ENCODE data around the gene HUWE1. TPM values are rescaled to one million over a fixed set of nuclear protein-coding genes. Genes with fewer than 3 reads are reported as not detected.

HUWE1 gene
- total and polyA plus RNA-seq, 9 donors, result 52.4 to 97.9 (median 81.3) TPM

DNA sequence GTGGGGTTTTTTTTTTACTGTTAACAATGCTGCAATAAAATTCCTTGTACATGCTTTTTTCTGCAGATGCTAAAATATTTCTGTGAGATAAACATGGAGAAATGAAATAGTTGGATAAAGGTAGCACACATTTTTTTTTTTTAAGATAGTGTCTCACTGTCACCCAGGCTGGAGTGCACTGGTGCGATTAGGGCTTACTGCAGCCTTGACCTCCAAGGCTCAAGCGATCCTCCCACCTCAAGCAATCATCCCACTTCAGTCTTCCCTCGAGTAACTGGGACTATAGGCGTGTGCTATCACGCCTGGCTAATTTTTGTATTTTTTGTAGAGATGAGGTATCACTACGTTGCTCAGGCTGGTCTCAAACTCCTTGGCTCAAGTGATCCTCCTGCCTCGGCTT lies 1.8 kb upstream of the HUWE1 start:
- Histone ChIP-seq H3K9me3 (replicated peaks; ENCODE audit: control insufficient read depth, low read depth, low read length) (no peaks in the 10 kb centered on the region), H3K36me3 (ENCODE audit: control insufficient read depth, insufficient read depth, low read length) (no peaks in the 10 kb centered on the region), H3K27me3 (ENCODE audit: control insufficient read depth, insufficient read depth, low read length) (peaks cover 21% of the 10 kb centered on the region), H3K4me1 (ENCODE audit: control insufficient read depth, insufficient read depth, low read length) (no peaks in the 10 kb centered on the region), H3K4me3 (ENCODE audit: low read length) (no peak overlapping the region), H3K27ac (ENCODE audit: low read length) (no peak overlapping the region)
- WGBS (ENCODE audit: insufficient coverage), result 100% methylated on average over 2 of the region's 7 CpGs
- DNase-seq, result no peak

DNA sequence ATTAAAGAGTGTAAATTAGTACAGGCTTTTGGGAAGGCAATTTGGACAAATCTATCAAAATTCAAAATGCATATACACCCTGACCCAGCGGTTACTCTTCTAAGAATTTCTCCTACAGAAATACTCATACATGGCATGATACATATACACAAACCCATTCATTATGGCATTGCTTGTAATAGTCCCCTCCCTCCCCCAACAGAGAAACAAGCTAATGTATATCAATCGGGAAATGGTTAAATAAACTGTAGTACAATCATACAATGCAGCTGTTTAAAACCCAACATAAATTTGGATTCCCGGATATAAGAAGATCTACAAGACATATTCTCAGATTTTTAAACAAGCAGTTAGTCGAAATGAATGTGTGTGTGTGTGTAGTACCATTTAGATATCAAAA lies 808 bp downstream of the HUWE1 start:
- H3K9me3 ChIP-seq (replicated peaks; ENCODE audit: control insufficient read depth, low read depth, low read length), result no peaks in the 10 kb centered on the region
- no CpG with 5 or more reads among the region's 4 CpGs for WGBS (ENCODE audit: insufficient coverage)
- H3K4me1 ChIP-seq (ENCODE audit: control insufficient read depth, insufficient read depth, low read length), result peaks cover 3% of the 10 kb centered on the region
- H3K4me3 ChIP-seq (ENCODE audit: low read length), result peak overlapping the region; percentile 77
- peaks cover 19% of the 10 kb centered on the region for H3K27me3 ChIP-seq (ENCODE audit: control insufficient read depth, insufficient read depth, low read length)
- DNase-seq, result peak; percentile 4
- H3K36me3 ChIP-seq (ENCODE audit: control insufficient read depth, insufficient read depth, low read length), result peaks cover 3% of the 10 kb centered on the region
- peak overlapping the region; percentile 92 for H3K27ac ChIP-seq (ENCODE audit: low read length)

DNA sequence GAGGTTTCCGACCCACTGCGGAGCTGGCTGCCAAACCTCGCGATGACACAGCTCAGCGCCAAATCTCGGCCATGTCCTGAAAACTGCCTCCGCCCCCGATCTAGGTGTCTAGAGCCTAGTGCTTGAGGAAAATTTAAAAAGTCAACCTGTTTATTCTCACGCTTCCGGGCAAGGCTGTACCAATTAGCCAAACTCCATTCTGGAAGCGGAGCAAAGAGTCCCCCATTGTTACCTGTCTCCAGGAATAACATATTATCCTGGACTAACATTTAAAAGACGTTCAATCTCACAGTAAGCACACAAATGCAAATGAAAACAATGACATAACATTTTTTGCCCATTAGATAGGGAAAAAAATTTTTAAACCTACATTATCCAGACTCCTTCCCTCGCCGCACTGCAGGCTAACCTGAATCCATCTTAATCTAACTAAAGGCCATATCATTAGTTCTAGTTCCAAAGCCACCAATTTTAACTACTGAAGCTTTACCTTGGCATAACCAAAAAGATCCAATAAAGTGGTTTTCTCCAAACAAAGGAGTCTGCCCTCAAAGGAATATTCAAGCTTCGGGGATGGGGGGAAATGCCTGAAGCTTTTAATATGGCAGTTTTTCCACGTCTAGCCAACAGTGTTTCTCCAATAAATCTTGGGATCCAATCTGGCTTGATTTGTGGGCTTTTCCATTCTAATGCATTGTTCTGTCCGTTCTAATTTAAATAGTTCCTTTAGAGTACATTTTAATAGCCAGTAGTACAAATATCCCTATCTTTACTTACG lies 1.9 kb downstream of the HUWE1 start:
- WGBS (ENCODE audit: insufficient coverage), result 39% methylated on average over 15 of the region's 18 CpGs
- Histone ChIP-seq H3K4me3 (ENCODE audit: low read length) (peak overlapping the region; percentile 47), H3K4me1 (ENCODE audit: control insufficient read depth, insufficient read depth, low read length) (peaks cover 3% of the 10 kb centered on the region), H3K27ac (ENCODE audit: low read length) (peak overlapping the region; percentile 90), H3K27me3 (ENCODE audit: control insufficient read depth, insufficient read depth, low read length) (peaks cover 21% of the 10 kb centered on the region), H3K36me3 (ENCODE audit: control insufficient read depth, insufficient read depth, low read length) (peaks cover 3% of the 10 kb centered on the region), H3K9me3 (replicated peaks; ENCODE audit: control insufficient read depth, low read depth, low read length) (no peaks in the 10 kb centered on the region)
- DNase-seq, result peak; percentile 6

DNA sequence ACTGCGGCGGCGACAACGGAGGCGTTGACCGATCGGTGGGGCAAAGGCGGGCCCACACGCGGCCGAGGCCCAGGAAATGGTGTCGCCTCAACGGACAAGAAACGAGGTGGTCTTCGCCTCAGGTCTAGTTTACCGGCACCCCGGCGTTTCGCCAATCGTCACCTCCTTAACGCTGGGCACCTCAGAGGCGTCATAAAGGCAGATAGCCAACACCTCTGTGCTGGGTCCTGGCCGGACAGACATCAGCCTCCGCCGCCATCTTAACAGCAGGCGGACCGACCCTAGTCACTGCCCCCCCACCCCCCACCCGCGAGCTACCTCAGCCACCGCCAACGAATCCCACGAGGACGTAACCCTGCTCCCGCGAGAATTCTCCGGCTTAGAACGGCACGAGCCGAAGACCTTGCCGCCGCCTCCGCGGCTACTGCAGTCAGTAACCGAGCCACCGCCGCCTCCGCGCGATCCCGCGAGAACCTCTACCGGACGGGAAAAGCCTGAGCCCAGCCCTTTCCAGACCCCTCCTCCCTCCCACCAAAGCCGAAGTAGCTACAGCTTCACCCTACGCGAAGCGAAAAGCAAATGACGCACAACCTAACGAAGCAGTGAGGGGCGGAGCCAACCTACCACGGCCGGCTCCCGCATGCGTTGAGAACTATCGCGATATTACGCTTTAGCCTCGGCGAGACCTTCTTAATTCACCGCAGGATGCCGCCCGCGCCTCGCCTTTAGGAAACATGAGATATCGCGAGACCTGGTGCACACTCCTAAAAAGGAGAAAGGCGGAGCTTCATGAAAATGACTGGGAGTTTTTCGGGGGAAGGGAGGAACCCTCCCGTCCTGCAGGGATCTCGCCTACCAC lies 2.7 kb downstream of the HUWE1 start:
- peak overlapping the region; percentile 57 for H3K4me3 ChIP-seq (ENCODE audit: low read length)
- 43% methylated on average over 74 of the region's 80 CpGs for WGBS (ENCODE audit: insufficient coverage)
- peaks cover 18% of the 10 kb centered on the region for H3K27me3 ChIP-seq (ENCODE audit: control insufficient read depth, insufficient read depth, low read length)
- peaks cover 3% of the 10 kb centered on the region for H3K4me1 ChIP-seq (ENCODE audit: control insufficient read depth, insufficient read depth, low read length)
- H3K9me3 ChIP-seq (replicated peaks; ENCODE audit: control insufficient read depth, low read depth, low read length), result no peaks in the 10 kb centered on the region
- peaks cover 3% of the 10 kb centered on the region for H3K36me3 ChIP-seq (ENCODE audit: control insufficient read depth, insufficient read depth, low read length)
- H3K27ac ChIP-seq (ENCODE audit: low read length), result peak overlapping the region; percentile 90
- peak; percentile 99 for DNase-seq

DNA sequence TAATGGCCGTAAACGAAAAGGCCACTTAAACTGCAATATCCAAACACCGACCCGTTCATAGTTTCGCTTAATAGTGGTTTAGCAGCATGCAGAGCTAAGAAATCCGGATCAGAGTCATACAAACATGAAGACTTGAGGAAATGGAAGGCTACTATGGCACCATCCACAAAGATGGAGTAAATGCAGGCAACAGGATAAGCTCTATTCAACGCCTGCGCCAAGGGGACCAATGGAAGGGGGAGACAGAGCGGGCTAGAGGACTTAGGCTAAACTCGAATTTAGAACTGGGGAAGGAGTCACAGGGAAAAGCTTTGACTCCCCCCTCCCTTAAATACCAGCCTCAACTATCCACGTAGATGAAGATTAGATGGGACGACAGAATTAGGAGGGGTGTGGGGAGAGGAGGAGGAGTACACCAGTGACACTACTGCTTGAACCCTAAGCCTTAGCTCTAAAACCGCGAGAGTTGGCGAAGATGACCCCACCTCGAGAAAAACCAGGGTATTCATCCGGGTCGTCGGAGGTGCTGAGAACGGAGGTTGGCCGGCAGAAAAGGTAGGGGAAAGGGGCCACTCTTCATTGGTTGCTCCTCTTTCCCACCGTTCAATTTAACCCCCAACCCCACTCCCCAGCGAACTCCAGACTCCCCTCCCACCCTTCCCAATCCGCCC lies 3.5 kb downstream of the HUWE1 start:
- Histone ChIP-seq H3K36me3 (ENCODE audit: control insufficient read depth, insufficient read depth, low read length) (peaks cover 3% of the 10 kb centered on the region), H3K27me3 (ENCODE audit: control insufficient read depth, insufficient read depth, low read length) (peaks cover 14% of the 10 kb centered on the region), H3K9me3 (replicated peaks; ENCODE audit: control insufficient read depth, low read depth, low read length) (no peaks in the 10 kb centered on the region), H3K27ac (ENCODE audit: low read length) (peak overlapping the region; percentile 90), H3K4me1 (ENCODE audit: control insufficient read depth, insufficient read depth, low read length) (peaks cover 3% of the 10 kb centered on the region), H3K4me3 (ENCODE audit: low read length) (peak overlapping the region; percentile 57)
- WGBS (ENCODE audit: insufficient coverage), result 31% methylated on average over 6 of the region's 24 CpGs
- peak; percentile 67 for DNase-seq

DNA sequence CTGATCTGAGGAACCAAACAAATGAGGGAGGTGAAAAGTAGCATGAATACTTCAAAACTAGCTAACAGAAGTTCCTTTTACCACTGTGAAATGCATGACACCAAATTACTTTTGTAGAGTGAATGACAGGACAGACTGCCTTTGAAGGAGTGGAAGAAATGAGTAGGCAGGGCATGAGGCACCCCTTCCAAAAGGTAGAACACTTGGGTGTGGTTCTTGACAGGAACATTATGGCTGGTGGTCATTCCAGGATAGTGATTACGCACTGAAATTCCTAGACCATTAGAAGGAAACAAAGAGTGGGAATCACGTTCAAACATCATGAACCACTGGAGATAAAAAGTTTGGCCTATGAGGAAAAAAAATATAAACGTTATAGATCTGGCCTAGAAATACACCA lies 4.9 kb downstream of the HUWE1 start:
- no peaks in the 10 kb centered on the region for H3K9me3 ChIP-seq (replicated peaks; ENCODE audit: control insufficient read depth, low read depth, low read length)
- H3K4me3 ChIP-seq (ENCODE audit: low read length), result no peak overlapping the region
- H3K36me3 ChIP-seq (ENCODE audit: control insufficient read depth, insufficient read depth, low read length), result peaks cover 8% of the 10 kb centered on the region
- H3K27ac ChIP-seq (ENCODE audit: low read length), result no peak overlapping the region
- no CpG with 5 or more reads among the region's 3 CpGs for WGBS (ENCODE audit: insufficient coverage)
- H3K4me1 ChIP-seq (ENCODE audit: control insufficient read depth, insufficient read depth, low read length), result peaks cover 3% of the 10 kb centered on the region
- no peak for DNase-seq
- H3K27me3 ChIP-seq (ENCODE audit: control insufficient read depth, insufficient read depth, low read length), result peaks cover 6% of the 10 kb centered on the region

DNA sequence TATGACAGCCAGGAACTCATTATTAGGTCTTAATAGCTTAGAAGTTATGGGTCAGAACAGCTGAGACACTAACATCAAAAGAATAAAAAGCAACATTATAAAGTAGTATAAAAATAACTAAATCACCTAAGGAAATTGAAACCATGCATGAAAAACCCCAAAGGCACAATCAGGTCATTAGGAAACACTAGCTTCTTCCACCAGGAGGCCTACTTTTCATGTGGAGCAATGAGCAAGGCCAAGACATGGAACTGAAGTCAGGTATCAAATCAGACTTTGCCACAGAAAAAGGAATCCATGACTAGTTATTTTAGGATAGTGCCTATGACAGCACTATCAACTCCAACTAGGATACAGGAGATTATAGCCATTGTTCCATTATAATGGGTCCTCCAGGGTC lies 7.9 kb downstream of the HUWE1 start:
- DNase-seq, result no peak

DNA sequence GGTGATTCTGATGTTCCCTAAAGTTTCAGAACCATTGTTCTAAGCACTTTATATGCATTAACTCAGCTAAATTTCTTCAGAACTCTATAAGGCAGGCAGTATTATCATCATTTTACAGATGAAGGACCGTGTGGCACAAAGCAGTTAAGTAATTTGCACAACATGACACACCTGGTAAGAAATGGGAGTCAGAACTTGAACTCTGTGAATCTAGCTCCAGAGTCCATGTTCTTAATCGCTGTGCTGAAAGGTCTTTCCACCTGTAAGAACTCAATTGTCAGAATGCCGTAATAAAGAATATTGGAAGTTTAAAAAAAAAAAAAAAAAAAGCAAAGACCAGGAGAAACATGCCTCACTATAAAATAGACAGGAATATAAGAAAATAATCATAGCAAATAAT lies 9.2 kb downstream of the HUWE1 start:
- no peak for DNase-seq
- no peak overlapping the region for H3K27ac ChIP-seq (ENCODE audit: low read length)
- no CpG with 5 or more reads among the region's 3 CpGs for WGBS (ENCODE audit: insufficient coverage)
- no peak overlapping the region for H3K4me3 ChIP-seq (ENCODE audit: low read length)
- H3K9me3 ChIP-seq (replicated peaks; ENCODE audit: control insufficient read depth, low read depth, low read length), result no peaks in the 10 kb centered on the region
- H3K36me3 ChIP-seq (ENCODE audit: control insufficient read depth, insufficient read depth, low read length), result peaks cover 15% of the 10 kb centered on the region
- H3K4me1 ChIP-seq (ENCODE audit: control insufficient read depth, insufficient read depth, low read length), result no peaks in the 10 kb centered on the region
- H3K27me3 ChIP-seq (ENCODE audit: control insufficient read depth, insufficient read depth, low read length), result peaks cover 2% of the 10 kb centered on the region

More for the DNA sequence above, 7.9 kb downstream of the HUWE1 start:
- Histone ChIP-seq H3K4me1 (ENCODE audit: control insufficient read depth, insufficient read depth, low read length) (peaks cover 3% of the 10 kb centered on the region), H3K27me3 (ENCODE audit: control insufficient read depth, insufficient read depth, low read length) (peaks cover 2% of the 10 kb centered on the region), H3K36me3 (ENCODE audit: control insufficient read depth, insufficient read depth, low read length) (peaks cover 15% of the 10 kb centered on the region), H3K4me3 (ENCODE audit: low read length) (no peak overlapping the region), H3K27ac (ENCODE audit: low read length) (no peak overlapping the region), H3K9me3 (replicated peaks; ENCODE audit: control insufficient read depth, low read depth, low read length) (no peaks in the 10 kb centered on the region)

DNA sequence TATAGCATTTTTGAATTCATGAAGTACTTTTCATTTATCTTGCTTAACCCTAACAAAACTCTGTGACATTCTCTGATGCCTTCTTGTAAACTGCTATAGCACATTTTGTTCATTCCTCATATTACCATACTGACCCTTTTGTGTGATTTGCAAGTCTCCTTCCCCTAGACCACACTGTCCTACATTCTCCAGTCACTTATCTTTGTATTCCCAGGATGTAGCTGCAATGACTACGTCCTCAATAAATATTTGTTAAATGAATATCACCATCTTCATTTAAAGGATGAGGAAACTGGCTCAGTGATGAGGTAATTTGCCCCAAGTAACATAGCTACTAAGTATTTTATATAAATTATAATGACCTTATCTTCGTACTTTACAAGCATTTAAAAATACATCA lies 11.9 kb downstream of the HUWE1 start:
- no peaks in the 10 kb centered on the region for H3K9me3 ChIP-seq (replicated peaks; ENCODE audit: control insufficient read depth, low read depth, low read length)
- H3K36me3 ChIP-seq (ENCODE audit: control insufficient read depth, insufficient read depth, low read length), result peaks cover 12% of the 10 kb centered on the region
- no peak overlapping the region for H3K4me3 ChIP-seq (ENCODE audit: low read length)
- no peaks in the 10 kb centered on the region for H3K4me1 ChIP-seq (ENCODE audit: control insufficient read depth, insufficient read depth, low read length)
- DNase-seq, result no peak
- no peak overlapping the region for H3K27ac ChIP-seq (ENCODE audit: low read length)
- no CpG with 5 or more reads among the region's 2 CpGs for WGBS (ENCODE audit: insufficient coverage)
- H3K27me3 ChIP-seq (ENCODE audit: control insufficient read depth, insufficient read depth, low read length), result no peaks in the 10 kb centered on the region

DNA sequence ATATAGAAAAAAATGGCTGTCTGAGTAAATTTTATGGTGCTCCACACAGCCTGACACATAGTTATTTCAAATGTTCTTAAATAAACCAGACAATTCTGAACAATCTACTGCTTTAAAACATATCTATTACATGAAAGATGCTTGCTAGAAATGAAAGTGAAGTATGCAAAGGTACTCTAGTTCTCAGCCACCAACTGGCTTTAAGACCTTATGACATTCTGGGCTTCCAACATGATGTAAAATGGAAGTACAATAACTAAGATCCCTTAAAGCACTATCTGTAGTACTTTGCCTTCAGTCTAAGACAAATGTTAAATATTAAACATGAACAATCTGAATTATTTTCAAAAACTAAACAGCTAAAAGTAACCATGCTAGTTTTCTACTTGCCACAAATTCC lies 17.3 kb downstream of the HUWE1 start:
- no peaks in the 10 kb centered on the region for H3K9me3 ChIP-seq (replicated peaks; ENCODE audit: control insufficient read depth, low read depth, low read length)
- H3K4me3 ChIP-seq (ENCODE audit: low read length), result no peak overlapping the region
- H3K4me1 ChIP-seq (ENCODE audit: control insufficient read depth, insufficient read depth, low read length), result no peaks in the 10 kb centered on the region
- no peak for DNase-seq
- H3K27me3 ChIP-seq (ENCODE audit: control insufficient read depth, insufficient read depth, low read length), result peaks cover under 1% of the 10 kb centered on the region
- no peaks in the 10 kb centered on the region for H3K36me3 ChIP-seq (ENCODE audit: control insufficient read depth, insufficient read depth, low read length)
- H3K27ac ChIP-seq (ENCODE audit: low read length), result no peak overlapping the region

Data from muscle of leg (tissue), 11 donors.